WERI-Rb-1 (cell line): ENCODE measurements around the gene DNAH9.

Experiments
- DNase-seq: peaks from one replicate; pipeline ENCODE4 v3.0.0-alpha.2; 2020
- H3K27ac ChIP-seq: fragments of 250-450 bp; sonication (Bioruptor Pico); 2 replicates; pipeline ENCODE4 v1.5.1; 2020; ENCODE audit warnings: mild to moderate bottlenecking, moderate library complexity
- H3K27me3 ChIP-seq: fragments of 250-450 bp; sonication (Bioruptor Pico); 2 replicates; pipeline ENCODE4 v1.5.1; 2021; ENCODE audit warnings: mild to moderate bottlenecking, low read depth, moderate library complexity; ENCODE audit not compliant: insufficient read depth, severe bottlenecking
- H3K36me3 ChIP-seq: fragments of 250-450 bp; sonication (Bioruptor Pico); 2 replicates; pipeline ENCODE4 v1.5.1; 2020; ENCODE audit warnings: mild to moderate bottlenecking, moderate library complexity
- H3K4me3 ChIP-seq: 2 replicates; pipeline ENCODE4 v1.5.1; 2011; ENCODE audit warnings: low read depth, mild to moderate bottlenecking, control low read depth, low read length
- H3K9me3 ChIP-seq: fragments of 250-450 bp; sonication (Bioruptor Pico); 2 replicates; pipeline ENCODE4 v1.5.1; 2021; ENCODE audit warnings: mild to moderate bottlenecking, moderate library complexity; ENCODE audit not compliant: severe bottlenecking
- TF ChIP-seq, protein P1 (sequence below): IDR thresholded peaks from 2 replicates; pipeline ENCODE4 v1.5.1; 2011; ENCODE audit warnings: low read depth, mild to moderate bottlenecking, control low read depth, inconsistent platforms, low read length

Gene DNAH9

DNA sequence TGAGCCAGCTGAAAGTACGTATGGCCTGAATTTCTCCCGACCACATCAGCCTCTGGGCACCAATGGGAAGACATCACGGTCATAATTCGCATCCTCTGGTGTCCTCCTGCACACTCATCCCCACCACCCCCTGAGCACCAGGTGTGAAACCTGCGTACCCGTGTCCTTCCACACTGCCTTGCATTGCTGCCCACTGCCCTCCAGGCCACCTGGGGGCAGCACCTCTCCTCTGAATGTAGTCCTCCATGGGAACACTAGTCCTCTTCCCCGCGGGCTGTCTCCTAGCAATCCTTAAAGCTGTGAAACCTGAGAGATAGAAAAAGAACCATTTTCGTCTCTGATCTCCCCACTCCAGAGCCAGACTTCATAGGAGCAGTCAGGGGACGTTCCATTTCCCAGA lies 273.5 kb downstream of the DNAH9 start:
- TF ChIP-seq, protein P1, sequence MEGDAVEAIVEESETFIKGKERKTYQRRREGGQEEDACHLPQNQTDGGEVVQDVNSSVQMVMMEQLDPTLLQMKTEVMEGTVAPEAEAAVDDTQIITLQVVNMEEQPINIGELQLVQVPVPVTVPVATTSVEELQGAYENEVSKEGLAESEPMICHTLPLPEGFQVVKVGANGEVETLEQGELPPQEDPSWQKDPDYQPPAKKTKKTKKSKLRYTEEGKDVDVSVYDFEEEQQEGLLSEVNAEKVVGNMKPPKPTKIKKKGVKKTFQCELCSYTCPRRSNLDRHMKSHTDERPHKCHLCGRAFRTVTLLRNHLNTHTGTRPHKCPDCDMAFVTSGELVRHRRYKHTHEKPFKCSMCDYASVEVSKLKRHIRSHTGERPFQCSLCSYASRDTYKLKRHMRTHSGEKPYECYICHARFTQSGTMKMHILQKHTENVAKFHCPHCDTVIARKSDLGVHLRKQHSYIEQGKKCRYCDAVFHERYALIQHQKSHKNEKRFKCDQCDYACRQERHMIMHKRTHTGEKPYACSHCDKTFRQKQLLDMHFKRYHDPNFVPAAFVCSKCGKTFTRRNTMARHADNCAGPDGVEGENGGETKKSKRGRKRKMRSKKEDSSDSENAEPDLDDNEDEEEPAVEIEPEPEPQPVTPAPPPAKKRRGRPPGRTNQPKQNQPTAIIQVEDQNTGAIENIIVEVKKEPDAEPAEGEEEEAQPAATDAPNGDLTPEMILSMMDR, result peak; percentile 54
- DNase-seq, result peak; percentile 27
- Histone ChIP-seq H3K36me3 (no peaks in the 10 kb centered on the region), H3K9me3 (peaks cover 7% of the 10 kb centered on the region), H3K27ac (no peak overlapping the region), H3K4me3 (no peak overlapping the region), H3K27me3 (peaks cover 14% of the 10 kb centered on the region)

DNA sequence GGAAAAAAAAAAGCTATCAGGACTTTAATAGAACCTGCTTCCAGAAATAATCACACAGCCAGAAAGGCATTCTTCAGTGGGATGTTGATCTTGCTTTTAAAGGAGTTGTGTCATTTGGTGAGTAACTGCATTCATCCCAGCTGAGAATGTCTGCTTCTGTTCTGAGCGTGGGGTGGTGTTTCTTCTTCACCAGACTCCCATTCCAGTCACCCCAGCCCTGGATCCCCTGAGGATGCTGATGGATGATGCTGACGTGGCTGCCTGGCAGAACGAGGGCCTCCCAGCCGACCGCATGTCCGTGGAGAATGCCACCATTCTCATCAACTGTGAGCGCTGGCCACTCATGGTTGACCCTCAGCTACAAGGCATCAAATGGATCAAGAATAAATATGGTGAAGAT lies 276.5 kb downstream of the DNAH9 start:
- no peak overlapping the region for H3K4me3 ChIP-seq
- TF ChIP-seq, protein P1, result no peak
- H3K36me3 ChIP-seq, result no peaks in the 10 kb centered on the region
- no peak for DNase-seq
- H3K27ac ChIP-seq, result no peak overlapping the region
- peaks cover 1% of the 10 kb centered on the region for H3K27me3 ChIP-seq
- peaks cover 4% of the 10 kb centered on the region for H3K9me3 ChIP-seq

- no peak overlapping the region for H3K27ac ChIP-seq
- H3K36me3 ChIP-seq, result no peaks in the 10 kb centered on the region
- no peaks in the 10 kb centered on the region for H3K27me3 ChIP-seq
- no peak overlapping the region for H3K4me3 ChIP-seq
- TF ChIP-seq, protein P1, result peak; percentile 53
- peak; percentile 16 for DNase-seq
- no peaks in the 10 kb centered on the region for H3K9me3 ChIP-seq
These were observed 282.4 kb downstream of the DNAH9 start for GRCh38 chr17:11880714-11881113.

DNA sequence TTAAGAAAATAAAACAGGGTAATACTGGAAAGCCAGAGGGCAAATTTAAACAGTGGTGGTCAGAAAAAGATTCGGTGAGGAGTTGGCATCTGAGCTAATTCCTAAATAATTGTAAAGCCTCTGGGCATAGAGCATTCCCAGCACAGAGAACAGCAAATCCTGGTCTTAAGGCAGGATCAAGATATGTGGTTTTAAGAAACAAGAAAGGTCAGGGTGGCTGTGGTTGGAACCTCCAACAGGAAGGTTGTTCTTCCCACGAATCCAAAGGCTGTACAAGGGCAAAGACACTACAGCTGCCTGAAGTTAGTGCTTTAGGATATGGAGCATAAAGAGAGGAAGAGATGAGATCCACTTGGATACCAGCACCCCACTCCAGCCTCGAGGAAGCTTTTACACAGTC lies 284.4 kb downstream of the DNAH9 start:
- Histone ChIP-seq H3K27ac (no peak overlapping the region), H3K27me3 (no peaks in the 10 kb centered on the region), H3K9me3 (no peaks in the 10 kb centered on the region), H3K36me3 (no peaks in the 10 kb centered on the region), H3K4me3 (no peak overlapping the region)
- TF ChIP-seq, protein P1, result no peak
- no peak for DNase-seq

GRCh38 chr17:11885051-11885450 lies 286.8 kb downstream of the DNAH9 start:
- Histone ChIP-seq H3K27me3 (no peaks in the 10 kb centered on the region), H3K27ac (no peak overlapping the region), H3K36me3 (no peaks in the 10 kb centered on the region), H3K9me3 (no peaks in the 10 kb centered on the region), H3K4me3 (no peak overlapping the region)
- no peak for DNase-seq
- TF ChIP-seq, protein P1, result no peak

- TF ChIP-seq, protein P1, result no peak
These were observed 291.0 kb downstream of the DNAH9 start for GRCh38 chr17:11889266-11889665.

More at GRCh38 chr17:11889266-11889665, 291.0 kb downstream of the DNAH9 start:
- H3K4me3 ChIP-seq, result no peak overlapping the region
- no peaks in the 10 kb centered on the region for H3K36me3 ChIP-seq
- no peak for DNase-seq
- H3K27ac ChIP-seq, result no peak overlapping the region
- no peaks in the 10 kb centered on the region for H3K27me3 ChIP-seq
- no peaks in the 10 kb centered on the region for H3K9me3 ChIP-seq
